Coronary artery (tissue), 2 donors: Measurements from ENCODE around the gene TNFAIP8L2.
A peak's percentile ranks its signal among the peaks of the same experiment; 100 is the strongest.

ENCODE experiments used
- DNase-seq: peaks from one replicate; pipeline ENCODE4 v3.0.0-alpha.2; 2017; ENCODE audit warnings: low spot score
- H3K27ac ChIP-seq, 2 donors: fragments of 200-600 bp; sonication (generic); one replicate each; pipeline ENCODE4 v1.5.1; 2016 to 2019
- H3K4me3 ChIP-seq: fragments of 200-600 bp; sonication (generic); 2 replicates; pipeline ENCODE4 v1.5.1; 2016; ENCODE audit warnings: mild to moderate bottlenecking, moderate library complexity
- CTCF ChIP-seq: fragments of 200-600 bp; sonication (generic); IDR thresholded peaks from one replicate; pipeline ENCODE4 v1.5.1; 2019; ENCODE audit warnings: antibody characterized with exemption

Gene TNFAIP8L2

GRCh38 chr1:151137789-151138188 lies 18.7 kb upstream of the TNFAIP8L2 start:
- Histone ChIP-seq H3K27ac (no peak overlapping the region), H3K4me3 (no peak overlapping the region)
- TF ChIP-seq CTCF = no peak
- no peak for DNase-seq

GRCh38 chr1:151142411-151143056 lies 13.9 kb upstream of the TNFAIP8L2 start:
- no peak overlapping the region for H3K4me3 ChIP-seq
- no peak overlapping the region for H3K27ac ChIP-seq
- DNase-seq = no peak
- no peak for TF ChIP-seq CTCF

- no peak for DNase-seq
- H3K27ac ChIP-seq = no peak overlapping the region
- no peak overlapping the region for H3K4me3 ChIP-seq
- no peak for TF ChIP-seq CTCF
Observed at GRCh38 chr1:151143057-151143435, 13.4 kb upstream of the TNFAIP8L2 start.

GRCh38 chr1:151143986-151144385 lies 12.5 kb upstream of the TNFAIP8L2 start:
- H3K27ac ChIP-seq = no peak overlapping the region
- no peak for TF ChIP-seq CTCF
- no peak for DNase-seq
- H3K4me3 ChIP-seq = no peak overlapping the region

- H3K4me3 ChIP-seq = peak overlapping the region; percentile 77
- DNase-seq = no peak
- no peak for TF ChIP-seq CTCF
- H3K27ac ChIP-seq = peak overlapping the region; percentile 21 to 74
Observed at GRCh38 chr1:151144474-151145303, 11.8 kb upstream of the TNFAIP8L2 start.

GRCh38 chr1:151145304-151146071 lies 11.0 kb upstream of the TNFAIP8L2 start:
- DNase-seq = no peak
- no peak for TF ChIP-seq CTCF
- Histone ChIP-seq H3K27ac (peak overlapping the region; percentile 72 to 74), H3K4me3 (peak overlapping the region; percentile 77)
